ENCODE results near the gene ZNF394. TPM values are rescaled to one million over a fixed set of nuclear protein-coding genes. Genes with fewer than 3 reads are reported as not detected.

The ZNF394 gene
- total RNA-seq, 1 experiment from 2014 or later, result 24.2 TPM

- peaks cover 12% of the 10 kb centered on the region for H3K23me2 ChIP-seq (ENCODE audit: insufficient read length, low read depth, low read length, poor library complexity, severe bottlenecking)
- Mint-ChIP-seq H3K27me3 (ENCODE audit: low read depth) (no peaks in the 10 kb centered on the region), H3K4me3 (peak overlapping the region; percentile 98), H3K9me3 (peaks cover 8 to 14% of the 10 kb centered on the region in 2 experiments), H3K4me1 (peaks cover 14 to 21% of the 10 kb centered on the region in 2 experiments), H3K27ac (peak overlapping the region; percentile 100; a peak in 6 of 7 replicates), H3K36me3 (ENCODE audit: insufficient read depth in 1 of 3, low read depth in 3 of 3) (peaks cover 33 to 41% (median 36%) of the 10 kb centered on the region in 3 experiments)
- no peak overlapping the region for H2BK5ac ChIP-seq (ENCODE audit: insufficient read length, low read length)
- no CpG with 5 or more reads among the region's 14 CpGs for WGBS (ENCODE audit: extremely low coverage, insufficient read length, low lambda C conversion rate)
- H3K27me3 ChIP-seq (ENCODE audit: insufficient read depth, low read length), result no peaks in the 10 kb centered on the region
- H3K18ac ChIP-seq (ENCODE audit: insufficient read length, low read depth, low read length), result no peak overlapping the region
- no peak overlapping the region for H2BK20ac ChIP-seq (ENCODE audit: low read depth, low read length, poor library complexity, severe bottlenecking)
- H3K23ac ChIP-seq (ENCODE audit: insufficient read length, low read depth, low read length), result no peak overlapping the region
- H3K14ac ChIP-seq (ENCODE audit: insufficient read depth, low read length), result peak overlapping the region; percentile 62; the same call in 1 of the 2 replicates
- H2BK15ac ChIP-seq (ENCODE audit: low read depth, low read length), result no peak overlapping the region
- no peak overlapping the region for H4K91ac ChIP-seq (ENCODE audit: insufficient read length, low read depth, low read length)
- H4K8ac ChIP-seq (replicated peaks; ENCODE audit: insufficient read length, low read depth, low read length), result no peak overlapping the region
- no peaks in the 10 kb centered on the region for H3K79me1 ChIP-seq (ENCODE audit: insufficient read depth, low read depth, low read length, poor library complexity, severe bottlenecking)
- TF ChIP-seq, protein P1, sequence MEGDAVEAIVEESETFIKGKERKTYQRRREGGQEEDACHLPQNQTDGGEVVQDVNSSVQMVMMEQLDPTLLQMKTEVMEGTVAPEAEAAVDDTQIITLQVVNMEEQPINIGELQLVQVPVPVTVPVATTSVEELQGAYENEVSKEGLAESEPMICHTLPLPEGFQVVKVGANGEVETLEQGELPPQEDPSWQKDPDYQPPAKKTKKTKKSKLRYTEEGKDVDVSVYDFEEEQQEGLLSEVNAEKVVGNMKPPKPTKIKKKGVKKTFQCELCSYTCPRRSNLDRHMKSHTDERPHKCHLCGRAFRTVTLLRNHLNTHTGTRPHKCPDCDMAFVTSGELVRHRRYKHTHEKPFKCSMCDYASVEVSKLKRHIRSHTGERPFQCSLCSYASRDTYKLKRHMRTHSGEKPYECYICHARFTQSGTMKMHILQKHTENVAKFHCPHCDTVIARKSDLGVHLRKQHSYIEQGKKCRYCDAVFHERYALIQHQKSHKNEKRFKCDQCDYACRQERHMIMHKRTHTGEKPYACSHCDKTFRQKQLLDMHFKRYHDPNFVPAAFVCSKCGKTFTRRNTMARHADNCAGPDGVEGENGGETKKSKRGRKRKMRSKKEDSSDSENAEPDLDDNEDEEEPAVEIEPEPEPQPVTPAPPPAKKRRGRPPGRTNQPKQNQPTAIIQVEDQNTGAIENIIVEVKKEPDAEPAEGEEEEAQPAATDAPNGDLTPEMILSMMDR (conservative IDR thresholded peaks at IDR 0.05), result no peak
- peaks cover 3% of the 10 kb centered on the region for H3K9me3 ChIP-seq (ENCODE audit: control insufficient read depth, low read depth, low read length)
- no peak overlapping the region for H2AK5ac ChIP-seq (ENCODE audit: insufficient read length, low read length)
- no peak overlapping the region for H2AFZ ChIP-seq (ENCODE audit: low read length)
- peak overlapping the region; percentile 75 for H3K27ac ChIP-seq (ENCODE audit: insufficient read length, low read depth, low read length)
- H2BK120ac ChIP-seq (ENCODE audit: low read depth, low read length, poor library complexity, severe bottlenecking), result no peak overlapping the region
- no peak overlapping the region for H3K56ac ChIP-seq (ENCODE audit: insufficient read length, low read depth, low read length)
- peak overlapping the region; percentile 98 for H3K4me2 ChIP-seq (ENCODE audit: insufficient read depth, insufficient read length, low read length)
- H3K9ac ChIP-seq (ENCODE audit: extremely low read depth, insufficient read length, low read length), result peak overlapping the region; percentile 89
- no peak overlapping the region for H3T11ph ChIP-seq (ENCODE audit: low read length)
- H2BK12ac ChIP-seq (ENCODE audit: insufficient read length, low read depth, low read length), result no peak overlapping the region
- no peak overlapping the region for H3K4ac ChIP-seq (ENCODE audit: low read depth, low read length)
- peaks cover 17% of the 10 kb centered on the region for H3K79me2 ChIP-seq (ENCODE audit: insufficient read depth, low read length)
- DNase-seq, result no peak
- H3K4me1 ChIP-seq (ENCODE audit: insufficient read depth, low read length), result peaks cover 4% of the 10 kb centered on the region; the same call in 1 of the 2 replicates
- no peak overlapping the region for H4K5ac ChIP-seq (ENCODE audit: insufficient read length, low read depth, low read length)
- no peaks in the 10 kb centered on the region for H4K20me1 ChIP-seq (ENCODE audit: control insufficient read depth, insufficient read depth, insufficient read length)
Observed at GRCh38 chr7:99499371-99499720, 735 bp downstream of the ZNF394 start.

All from H9 (cell line).